ENCODE measurements around the gene P2RY8. TPM values are rescaled to one million over a fixed set of nuclear protein-coding genes. Genes with fewer than 3 reads are reported as not detected.
A peak's percentile ranks its signal among the peaks of the same experiment; 100 is the strongest.

The P2RY8 gene
- total RNA-seq, 2 experiments from 2014 or later, result 27.5 to 28.3 TPM

DNA sequence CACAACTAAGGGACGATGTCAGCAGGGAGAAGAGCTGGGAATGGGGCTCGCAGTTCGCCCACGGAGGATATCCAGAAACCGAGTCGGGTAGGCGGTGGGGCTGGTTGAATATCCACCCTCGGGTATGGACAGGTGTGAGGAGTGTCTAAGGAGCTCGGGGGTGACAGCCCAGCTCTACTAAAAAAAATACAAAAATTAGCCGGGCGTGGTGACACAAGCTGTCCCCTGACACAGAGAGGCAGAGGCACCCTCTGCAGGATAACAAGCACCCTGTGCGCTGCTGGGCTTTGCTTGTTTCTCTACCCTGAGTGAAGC lies 72.1 kb downstream of the P2RY8 start:
- DNase-seq (no peak), ATAC-seq (no peak)
- H3K36me3 Mint-ChIP-seq (ENCODE audit: low read depth), result peaks cover 34% of the 10 kb centered on the region
- intact Hi-C loops (cut with micrococcal nuclease), result no loop called here
- H3K4me3 Mint-ChIP-seq, result peak overlapping the region; percentile 54
- H3K4me1 Mint-ChIP-seq (ENCODE audit: low read depth), result peaks cover 70% of the 10 kb centered on the region
- no peaks in the 10 kb centered on the region for H3K27me3 Mint-ChIP-seq
- no peaks in the 10 kb centered on the region for H3K9me3 Mint-ChIP-seq
- ChIA-PET CTCF (no interaction called here), POLR2A (no interaction called here)
- TF ChIP-seq, protein P1, sequence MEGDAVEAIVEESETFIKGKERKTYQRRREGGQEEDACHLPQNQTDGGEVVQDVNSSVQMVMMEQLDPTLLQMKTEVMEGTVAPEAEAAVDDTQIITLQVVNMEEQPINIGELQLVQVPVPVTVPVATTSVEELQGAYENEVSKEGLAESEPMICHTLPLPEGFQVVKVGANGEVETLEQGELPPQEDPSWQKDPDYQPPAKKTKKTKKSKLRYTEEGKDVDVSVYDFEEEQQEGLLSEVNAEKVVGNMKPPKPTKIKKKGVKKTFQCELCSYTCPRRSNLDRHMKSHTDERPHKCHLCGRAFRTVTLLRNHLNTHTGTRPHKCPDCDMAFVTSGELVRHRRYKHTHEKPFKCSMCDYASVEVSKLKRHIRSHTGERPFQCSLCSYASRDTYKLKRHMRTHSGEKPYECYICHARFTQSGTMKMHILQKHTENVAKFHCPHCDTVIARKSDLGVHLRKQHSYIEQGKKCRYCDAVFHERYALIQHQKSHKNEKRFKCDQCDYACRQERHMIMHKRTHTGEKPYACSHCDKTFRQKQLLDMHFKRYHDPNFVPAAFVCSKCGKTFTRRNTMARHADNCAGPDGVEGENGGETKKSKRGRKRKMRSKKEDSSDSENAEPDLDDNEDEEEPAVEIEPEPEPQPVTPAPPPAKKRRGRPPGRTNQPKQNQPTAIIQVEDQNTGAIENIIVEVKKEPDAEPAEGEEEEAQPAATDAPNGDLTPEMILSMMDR (IDR thresholded peaks at IDR 0.05), result no peak
- peak overlapping the region; percentile 92 for H3K27ac Mint-ChIP-seq

DNA sequence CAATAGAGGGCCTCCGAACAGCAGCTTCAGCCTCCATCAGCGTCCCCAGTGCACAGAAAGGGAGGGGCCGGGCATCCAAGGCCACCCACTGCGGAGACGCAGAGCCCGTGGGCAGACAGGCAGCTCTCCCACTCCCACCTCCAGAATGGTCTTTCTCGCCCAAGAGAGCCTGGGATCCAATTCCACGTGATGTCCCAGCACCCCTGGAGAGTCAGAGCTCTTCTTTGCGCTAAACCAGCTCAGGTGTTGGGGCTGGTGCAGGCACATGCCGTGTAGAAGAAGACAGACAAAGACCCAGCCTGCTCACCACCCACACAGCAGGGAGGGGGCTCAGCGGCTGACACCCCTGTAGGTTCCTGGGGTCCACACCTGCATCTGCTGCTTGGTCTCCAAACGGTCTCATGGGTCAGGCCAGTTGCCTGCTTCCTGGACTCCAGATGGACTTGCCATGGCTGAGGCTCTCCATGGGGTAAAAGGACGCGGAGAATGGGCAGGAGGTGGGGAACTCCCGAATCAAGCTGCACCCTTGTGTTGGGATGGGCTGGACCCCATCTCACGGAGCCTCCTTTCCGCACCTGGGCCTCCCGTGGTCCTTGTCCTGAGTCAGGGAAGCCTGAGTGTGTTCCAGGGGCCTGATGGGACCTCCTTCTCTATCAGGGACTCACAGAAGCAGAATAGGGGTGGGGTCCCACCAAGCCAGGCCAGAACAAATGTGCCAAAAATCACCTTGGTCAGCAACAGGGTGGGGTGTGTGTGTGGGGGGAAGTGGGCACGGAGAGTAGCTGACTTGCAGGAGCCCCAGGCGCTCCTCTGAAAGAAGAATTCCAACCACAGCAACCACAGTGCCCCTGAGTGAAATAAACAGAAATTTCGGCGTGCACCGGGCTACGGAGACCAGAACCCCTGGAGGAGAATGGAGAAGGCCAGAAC lies 72.7 kb downstream of the P2RY8 start:
- peak overlapping the region; percentile 92 for H3K27ac Mint-ChIP-seq
- H3K4me3 Mint-ChIP-seq, result peak overlapping the region; percentile 54
- H3K27me3 Mint-ChIP-seq, result no peaks in the 10 kb centered on the region
- ChIA-PET POLR2A (no interaction called here), CTCF (no interaction called here)
- H3K9me3 Mint-ChIP-seq, result no peaks in the 10 kb centered on the region
- DNase-seq (peak; percentile 59), ATAC-seq (no peak)
- TF ChIP-seq, protein P1 (IDR thresholded peaks at IDR 0.05), result no peak
- peaks cover 34% of the 10 kb centered on the region for H3K36me3 Mint-ChIP-seq (ENCODE audit: low read depth)
- intact Hi-C loops (cut with micrococcal nuclease), result no loop called here
- H3K4me1 Mint-ChIP-seq (ENCODE audit: low read depth), result peaks cover 66% of the 10 kb centered on the region

DNA sequence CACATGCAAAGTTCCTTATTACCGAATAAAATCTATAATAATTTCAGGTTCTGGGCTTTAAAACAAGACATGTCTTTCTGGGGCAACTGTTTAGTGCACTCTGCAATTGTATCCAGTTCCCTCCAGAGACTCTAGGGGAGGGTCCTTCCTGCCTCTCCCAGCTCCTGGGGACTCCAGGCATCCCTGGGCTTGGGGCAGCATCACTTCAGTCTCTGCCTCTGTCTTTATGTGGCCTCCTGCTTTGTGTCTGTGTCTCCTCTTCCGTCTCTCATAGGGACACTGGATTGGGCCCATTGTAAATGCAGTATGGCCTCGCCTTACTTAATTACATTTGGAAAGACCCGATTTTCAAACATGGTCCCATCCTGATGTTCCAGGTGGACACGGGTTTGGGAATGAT lies 73.4 kb downstream of the P2RY8 start:
- Mint-ChIP-seq H3K27ac (peak overlapping the region; percentile 92), H3K27me3 (no peaks in the 10 kb centered on the region), H3K36me3 (ENCODE audit: low read depth) (peaks cover 34% of the 10 kb centered on the region), H3K4me3 (peak overlapping the region; percentile 53), H3K9me3 (no peaks in the 10 kb centered on the region), H3K4me1 (ENCODE audit: low read depth) (peaks cover 62% of the 10 kb centered on the region)
- TF ChIP-seq, protein P1 (IDR thresholded peaks at IDR 0.05), result no peak
- CTCF ChIA-PET, result no interaction called here
- peak; percentile 1 for DNase-seq
- no peak for ATAC-seq
- intact Hi-C loops (cut with micrococcal nuclease), result no loop called here
- POLR2A ChIA-PET, result no interaction called here

DNA sequence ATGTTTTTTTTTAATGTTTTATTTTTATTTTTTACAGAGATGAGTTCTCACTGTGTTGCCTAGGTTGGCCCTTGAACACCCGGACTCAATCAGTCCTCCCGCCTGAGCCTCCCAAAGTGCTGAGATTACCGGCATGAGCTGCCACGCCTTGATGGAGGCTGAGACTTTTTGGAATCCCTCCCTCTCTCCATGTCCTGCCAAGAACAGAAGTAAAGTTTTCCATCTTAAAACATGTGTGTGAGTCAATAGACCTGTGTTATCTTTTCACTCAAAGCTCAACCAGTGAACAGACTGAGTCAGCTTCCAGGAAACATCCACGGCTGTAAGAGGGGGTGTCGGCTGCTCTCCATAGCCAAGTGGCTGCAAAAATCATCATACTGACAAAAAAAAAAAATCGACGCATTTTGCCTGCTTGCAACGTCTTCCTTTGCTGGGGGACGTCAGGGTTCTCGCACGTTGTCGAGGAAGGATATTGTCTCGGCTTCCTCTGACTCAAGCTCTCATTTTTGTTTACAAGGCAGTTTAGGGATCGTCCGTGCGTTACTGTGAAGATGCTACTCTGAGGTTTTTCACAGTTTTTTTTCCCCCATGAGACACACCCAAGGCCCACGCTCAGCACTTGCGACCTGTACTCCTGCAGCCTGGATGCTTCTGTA lies 74.3 kb downstream of the P2RY8 start:
- peaks cover 56% of the 10 kb centered on the region for H3K4me1 Mint-ChIP-seq (ENCODE audit: low read depth)
- no peaks in the 10 kb centered on the region for H3K9me3 Mint-ChIP-seq
- ATAC-seq, result peak; percentile 84
- intact Hi-C loops (cut with micrococcal nuclease), result no loop called here
- ChIA-PET CTCF (no interaction called here), POLR2A (no interaction called here)
- H3K36me3 Mint-ChIP-seq (ENCODE audit: low read depth), result peaks cover 31% of the 10 kb centered on the region
- TF ChIP-seq, protein P1 (IDR thresholded peaks at IDR 0.05), result no peak
- H3K27ac Mint-ChIP-seq, result peak overlapping the region; percentile 92
- H3K27me3 Mint-ChIP-seq, result no peaks in the 10 kb centered on the region
- peak; percentile 90 for DNase-seq
- H3K4me3 Mint-ChIP-seq, result peak overlapping the region; percentile 53

DNA sequence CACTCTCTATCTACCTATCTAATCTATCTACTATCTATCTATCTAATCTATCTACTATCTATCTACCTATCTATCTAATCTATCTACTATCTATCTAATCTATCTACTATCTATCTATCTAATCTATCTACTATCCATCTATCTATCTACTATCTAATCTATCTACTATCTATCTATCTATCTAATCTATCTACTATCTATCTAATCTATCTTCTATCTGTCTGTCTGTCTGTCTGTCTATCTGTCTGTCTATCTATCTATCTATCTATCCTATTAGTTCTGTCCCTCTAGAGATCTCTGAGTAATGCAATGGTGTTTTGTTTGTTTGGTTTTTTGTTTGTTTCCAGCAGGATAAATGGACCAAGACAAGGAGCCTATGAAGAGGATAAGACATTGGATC lies 74.9 kb downstream of the P2RY8 start:
- H3K27me3 Mint-ChIP-seq, result no peaks in the 10 kb centered on the region
- TF ChIP-seq, protein P1 (IDR thresholded peaks at IDR 0.05), result no peak
- POLR2A ChIA-PET, result no interaction called here
- CTCF ChIA-PET, result no interaction called here
- intact Hi-C loops (cut with micrococcal nuclease), result no loop called here
- H3K9me3 Mint-ChIP-seq, result no peaks in the 10 kb centered on the region
- peaks cover 51% of the 10 kb centered on the region for H3K4me1 Mint-ChIP-seq (ENCODE audit: low read depth)
- peaks cover 27% of the 10 kb centered on the region for H3K36me3 Mint-ChIP-seq (ENCODE audit: low read depth)
- ATAC-seq, result no peak
- no peak for DNase-seq
- no peak overlapping the region for H3K4me3 Mint-ChIP-seq
- peak overlapping the region; percentile 92 for H3K27ac Mint-ChIP-seq

Data from activated CD8-positive, alpha-beta T cell treated with anti-CD3 and anti-CD28 coated beads for 36 hours (primary cell).